GM12878 (cell line): ENCODE results near the gene MGLL. TPM values are rescaled to one million over a fixed set of nuclear protein-coding genes. Genes with fewer than 3 reads are reported as not detected.

ENCODE experiments used
- ATAC-seq: fragments of 200-7000 bp; cut with Tn5 transposase; 3 replicates; pipeline ENCODE4 v1.9.1; 2020; ENCODE audit warnings: mild to moderate bottlenecking, moderate library complexity
- BruUV-seq: library from RNA; stranded (reverse); fragments of 400-500 nt; replicated peaks from 2 replicates; lab custom pipeline; 2021; lab: Mats Ljungman, UMichigan
- CTCF ChIA-PET: fragments of 300-600 bp; sonication (Branson Sonifier 250); formaldehyde crosslinking; extraction: SDS; loops from one replicate; lab custom pipeline; 2021; ENCODE audit warnings: inconsistent platforms; lab: Yijun Ruan, JAX
- POLR2A ChIA-PET: fragments of 350-600 bp; formaldehyde crosslinking; extraction: SDS; loops from one replicate; lab custom pipeline; 2021; ENCODE audit warnings: inconsistent platforms; lab: Charles Lee
- RAD21 ChIA-PET: fragments of 300-600 bp; sonication (Branson Sonifier 250); formaldehyde crosslinking; loops from one replicate; lab custom pipeline; 2023; ENCODE audit warnings: antibody characterized with exemption; ENCODE audit not compliant: unreplicated experiment; lab: Charles Lee
- SMC1A ChIA-PET: fragments of 300-600 bp; sonication (Branson Sonifier 250); formaldehyde crosslinking; loops from one replicate; lab custom pipeline; 2023; ENCODE audit not compliant: unreplicated experiment, uncharacterized antibody; lab: Charles Lee
- DNase-seq: peaks from one replicate; pipeline ENCODE4 v3.0.0-alpha.2; 2011; ENCODE audit warnings: low read depth, low spot score
- FAIRE-seq: peaks from 3 replicates; lab custom pipeline; 2011; peaks lifted over from hg19 to GRCh38; lab: Jason Lieb, UNC
- H2AFZ ChIP-seq: 2 replicates; pipeline ENCODE4 v1.6.0; 2011; ENCODE audit warnings: low read depth, low read length, control low read depth; ENCODE audit not compliant: control insufficient read depth
- H3K27ac ChIP-seq: 2 replicates; pipeline ENCODE4 v1.5.1; 2011; ENCODE audit warnings: control low read depth; ENCODE audit not compliant: control insufficient read depth, insufficient read depth
- H3K27me3 ChIP-seq, 2 experiments: replicated peaks in 1 of 2; 2 replicates each; pipeline versions ENCODE4 v1.6.0 to v1.6.1; 2011; ENCODE audit warnings: low read length in 1 of 2; ENCODE audit not compliant: control insufficient read depth in 2 of 2, insufficient read depth in 2 of 2
- H3K36me3 ChIP-seq, 2 experiments: 2 replicates each; pipeline ENCODE4 v1.5.1; 2011; ENCODE audit warnings: low read length in 1 of 2; ENCODE audit not compliant: control insufficient read depth in 2 of 2, insufficient read depth in 2 of 2
- H3K4me1 ChIP-seq: 2 replicates; pipeline ENCODE4 v1.6.1; 2011; ENCODE audit warnings: mild to moderate bottlenecking, low read length, moderate library complexity, mixed read lengths; ENCODE audit not compliant: control insufficient read depth, insufficient read depth
- H3K4me2 ChIP-seq: 2 replicates; pipeline ENCODE4 v1.6.0; 2011; ENCODE audit warnings: control low read depth; ENCODE audit not compliant: control insufficient read depth, insufficient read depth
- H3K4me3 ChIP-seq: fragments of 200-600 bp; sonication (generic); 2 replicates; pipeline ENCODE4 v1.5.1; 2016
- H3K79me2 ChIP-seq: 2 replicates; pipeline ENCODE4 v1.6.0; 2011; ENCODE audit warnings: low read length; ENCODE audit not compliant: control insufficient read depth, insufficient read depth
- H3K9ac ChIP-seq: 2 replicates; pipeline ENCODE4 v1.8.0; 2011; ENCODE audit warnings: low read length, control low read depth, mixed read lengths; ENCODE audit not compliant: control insufficient read depth, insufficient read depth
- H3K9me3 ChIP-seq: replicated peaks from 3 replicates; pipeline ENCODE4 v1.5.1; 2011; ENCODE audit warnings: mild to moderate bottlenecking, low read length; ENCODE audit not compliant: control insufficient read depth, insufficient read depth
- H4K20me1 ChIP-seq: 2 replicates; pipeline ENCODE4 v1.6.0; 2011; ENCODE audit not compliant: control insufficient read depth, insufficient read depth
- EGR1 ChIP-seq, 2 experiments: IDR thresholded peaks; 1 replicate in 1 of 2; 2 replicates in 1 of 2; pipeline ENCODE4 v1.6.1; 2011 to 2012; ENCODE audit warnings: low read depth in 2 of 2, low read length in 2 of 2, borderline replicate concordance in 1 of 2, mild to moderate bottlenecking in 1 of 2, moderate library complexity in 1 of 2
- NBN ChIP-seq: fragments of 450-650 bp; IDR thresholded peaks from 2 replicates; pipeline ENCODE4 v1.6.1; 2016
- NR2F1 ChIP-seq: fragments of 450-650 bp; conservative IDR thresholded peaks from 2 replicates; pipeline ENCODE4 v1.6.1; 2017; ENCODE audit warnings: mild to moderate bottlenecking
- WGBS: methylation state at CpG from one replicate; pipeline ENCODE4 v1.1.6; 2016; ENCODE audit warnings: low lambda C conversion rate; ENCODE audit not compliant: insufficient replicate concordance, insufficient coverage; ENCODE audit errors: missing lambda C conversion rate; 5-methylcytosine and 5-hydroxymethylcytosine counted together
- in situ Hi-C: fragments of 300-500 bp; cut with MboI; formaldehyde crosslinking; loops from 9 replicates; pipeline ENCODE4 v1.14.3; 2018; ENCODE audit warnings: mixed read lengths
- intact Hi-C: fragments of 100-400 bp; cut with micrococcal nuclease; formaldehyde crosslinking; loops from one replicate; pipeline ENCODE4 v1.14.2; 2022; ENCODE audit not compliant: unreplicated experiment
- polyA plus RNA-seq, 11 experiments: library from polyadenylated mRNA; depleted of rRNA in 4 of 11; unstranded in 6 of 11; stranded (reverse) in 5 of 11; fragments of >200 nt; fragmentation: Nextera tagmentation in 4 of 11; fragmentation: Illumina TruSeq in 1 of 11; extraction: Ambion mirVana in 4 of 11; extraction: Trizol in 1 of 11; gene quantifications; 1 replicate in 1 of 11; 2 replicates in 10 of 11; pipeline versions ENCODE4 v1.2.1 to v1.2.3, GENCODE V29; 2011 to 2016; ENCODE audit warnings: inconsistent platforms in 2 of 11, missing spikeins in 2 of 11, low read depth in 1 of 11
- total RNA-seq, 4 experiments: library from RNA; depleted of rRNA in 3 of 4; stranded (reverse); fragments of >200 nt in 3 of 4; fragmentation: Illumina TruSeq in 1 of 4; extraction: Trizol in 1 of 4; gene quantifications; 2 replicates each; pipeline versions ENCODE4 v1.2.1 to v1.2.3, GENCODE V29; 2013 to 2021

Gene MGLL
- total and polyA plus RNA-seq, 10 of the 15 experiments (the other 5 are each of a cell fraction or from before 2014, with no cell fraction given) = 44.9 to 177 (median 72.9) TPM

- RAD21 ChIA-PET = no interaction called here
- Histone ChIP-seq H3K4me3 (no peak overlapping the region), H3K9ac (no peak overlapping the region), H3K27me3 (no peaks in the 10 kb centered on the region), H3K79me2 (peaks cover 58% of the 10 kb centered on the region), H2AFZ (no peak overlapping the region), H4K20me1 (no peaks in the 10 kb centered on the region), H3K4me1 (peaks cover 62% of the 10 kb centered on the region), H3K36me3 (peaks cover 0 to 10% of the 10 kb centered on the region in 2 experiments; a peak in 2 of 4 replicates), H3K9me3 (peaks cover 1% of the 10 kb centered on the region), H3K27ac (no peak overlapping the region), H3K4me2 (no peak overlapping the region)
- ATAC-seq = no peak
- 93% methylated on average over 7 of the region's 7 CpGs for WGBS
- no TSS peak for BruUV-seq
- no peak for DNase-seq
- no peak for FAIRE-seq
- TF ChIP-seq NBN = no peak
- SMC1A ChIA-PET = interaction anchor here (12.3 kb wide), 1 partner anchor 19 kb away, joined by 205 read pairs; no protein-coding TSS in a partner anchor
- CTCF ChIA-PET = interaction anchor here (1.0 kb wide), 1 partner anchor 22 kb away, joined by 4 read pairs; no protein-coding TSS in a partner anchor
- POLR2A ChIA-PET = no interaction called here
- in situ Hi-C loops (no loop called here), intact Hi-C loops (no loop called here)
These were observed 50.6 kb downstream of the MGLL start for GRCh38 chr3:127771746-127772145.

- ChIA-PET CTCF (interaction anchor here (0.7 kb wide), 1 partner anchor 124 kb away, joined by 3 read pairs; no protein-coding TSS in a partner anchor), POLR2A (interaction anchor here (1.4 kb wide), 1 partner anchor 9 kb away, joined by 6 read pairs; no protein-coding TSS in a partner anchor), SMC1A (interaction anchor here (1.2 to 12.3 kb wide), 4 partner anchors 18 to 64 kb away, joined by 3 to 205 read pairs (median 4); no protein-coding TSS in a partner anchor), RAD21 (interaction anchor here (10.7 kb wide), 1 partner anchor 18 kb away, joined by 149 read pairs; no protein-coding TSS in a partner anchor)
- Histone ChIP-seq H3K79me2 (peaks cover 57% of the 10 kb centered on the region), H3K27me3 (no peaks in the 10 kb centered on the region), H3K4me3 (no peak overlapping the region), H3K36me3 (peaks cover 0 to 7% of the 10 kb centered on the region in 2 experiments; a peak in 2 of 4 replicates), H2AFZ (no peak overlapping the region), H4K20me1 (no peaks in the 10 kb centered on the region), H3K4me2 (no peak overlapping the region), H3K4me1 (peaks cover 62% of the 10 kb centered on the region), H3K27ac (peak overlapping the region; percentile 33; the same call in 1 of the 2 replicates), H3K9ac (no peak overlapping the region), H3K9me3 (no peaks in the 10 kb centered on the region; the same call in 2 of the 3 replicates)
- ATAC-seq (no peak), DNase-seq (no peak), FAIRE-seq (no peak)
- BruUV-seq = no TSS peak
- in situ Hi-C loops = no loop called here
- TF ChIP-seq EGR1 (IDR thresholded peaks at IDR 0.05; ENCODE audit: borderline replicate concordance in 1 of 2, low read depth in 2 of 2, low read length in 2 of 2) (no peak), NR2F1 (peak; percentile 63; the same call in 1 of the 2 replicates)
- intact Hi-C loops = no loop called here
- 84% methylated on average over 6 of the region's 6 CpGs for WGBS
These were observed 51.5 kb downstream of the MGLL start for GRCh38 chr3:127770671-127771355.
